Activated CD4-positive, alpha-beta T cell treated with anti-CD3 and anti-CD28 coated beads, Interleukin-2, amount 50 U/mL, for 4 hours (primary cell): ENCODE results near the gene CLEC19A.

Experiments used
- DNase-seq, 2 experiments: peaks; one replicate each; pipeline ENCODE4 v3.0.0-alpha.2; 2020

CLEC19A gene

DNA sequence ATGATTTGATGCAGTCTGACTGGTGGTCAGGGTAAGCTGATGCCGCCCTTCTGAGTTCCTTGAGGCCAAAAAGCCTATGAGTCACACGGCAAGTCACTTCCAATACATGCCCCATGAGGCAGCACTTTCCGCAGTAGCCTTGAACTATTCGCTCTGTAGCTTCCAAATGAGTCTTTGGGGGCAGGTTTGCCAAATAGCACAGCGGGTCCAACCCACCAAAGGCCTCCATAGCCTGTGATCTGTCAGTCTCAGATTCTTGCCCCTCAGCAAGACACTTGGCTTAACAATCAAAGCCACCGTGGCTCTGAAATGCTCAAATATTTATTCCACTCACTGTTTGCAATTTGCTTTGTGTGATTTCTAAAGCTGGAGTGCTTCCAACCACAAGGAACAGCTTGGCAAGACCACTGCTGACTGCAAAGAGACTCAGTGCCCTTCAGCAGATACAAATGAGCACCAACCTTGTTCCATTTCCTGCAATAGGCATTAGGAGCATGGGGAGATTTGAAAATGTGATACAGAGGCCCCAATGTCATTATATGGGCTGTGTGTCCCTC, 45.4 kb downstream of the CLEC19A start:
- no peak for DNase-seq

DNA sequence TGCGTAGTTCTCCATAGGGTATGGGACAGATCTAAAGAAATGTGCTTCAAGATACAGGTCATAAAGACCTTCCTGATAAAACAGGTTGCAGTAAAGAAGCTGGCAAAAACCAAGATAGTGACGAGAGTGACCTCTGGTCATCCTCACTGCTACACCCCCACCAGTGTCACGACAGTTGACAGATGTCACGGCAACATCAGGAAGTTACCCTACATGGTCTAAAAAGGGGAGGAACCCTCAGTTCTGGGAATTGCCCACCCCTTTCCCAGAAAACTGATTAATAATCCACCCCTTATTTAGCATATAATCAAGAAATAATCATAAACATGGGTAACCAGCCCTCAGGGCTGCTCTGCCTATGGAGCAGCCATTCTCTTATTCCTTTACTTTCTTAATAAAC, 46.3 kb downstream of the CLEC19A start:
- no peak for DNase-seq

DNA sequence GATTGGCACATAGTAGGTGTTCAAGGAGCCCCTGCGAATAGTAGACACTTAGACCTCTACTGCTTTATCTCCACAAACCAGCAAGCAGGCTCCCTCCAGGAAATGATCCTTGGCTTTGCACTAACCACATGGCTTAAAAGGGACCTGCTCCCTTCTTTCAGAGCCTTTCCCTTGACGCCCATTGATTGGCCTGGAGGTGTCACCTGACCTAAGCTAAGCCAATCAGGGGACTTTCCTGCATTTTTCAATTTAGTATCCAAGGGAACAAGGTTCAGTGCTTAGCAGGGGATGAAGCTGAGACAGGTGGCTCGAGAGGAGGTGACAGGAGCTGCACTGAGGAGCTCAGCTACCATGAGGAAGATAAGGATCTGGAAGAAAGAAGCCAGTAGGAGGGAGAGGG, 52.8 kb downstream of the CLEC19A start:
- DNase-seq, result no peak

DNA sequence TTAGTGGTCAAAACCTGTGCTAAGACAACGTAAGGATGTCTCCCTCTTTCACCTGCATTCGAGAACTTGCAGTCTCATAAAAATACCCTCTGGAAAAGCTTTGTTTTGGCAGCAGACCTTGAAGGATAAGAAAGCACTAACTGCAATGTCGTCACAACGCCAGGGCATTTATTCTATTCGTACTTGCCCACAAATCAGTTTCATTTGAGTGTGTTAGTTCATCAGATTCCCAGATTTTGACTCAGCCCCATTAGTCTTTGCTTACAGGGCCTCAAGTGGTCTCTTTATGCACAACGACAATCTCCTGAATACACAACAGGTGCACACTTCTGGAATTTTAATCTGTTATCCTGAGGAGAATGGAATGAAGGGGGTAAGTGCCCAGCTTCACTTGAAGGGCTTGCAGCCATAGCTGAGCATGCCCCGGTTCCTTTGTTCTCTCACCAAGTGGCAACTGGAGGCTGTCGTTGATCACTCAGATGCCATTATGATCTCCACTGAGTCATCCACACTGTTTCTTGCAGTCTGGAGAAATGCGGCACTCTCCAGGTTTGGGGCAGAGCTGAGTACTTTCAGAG, 58.8 kb downstream of the CLEC19A start:
- DNase-seq, result no peak

DNA sequence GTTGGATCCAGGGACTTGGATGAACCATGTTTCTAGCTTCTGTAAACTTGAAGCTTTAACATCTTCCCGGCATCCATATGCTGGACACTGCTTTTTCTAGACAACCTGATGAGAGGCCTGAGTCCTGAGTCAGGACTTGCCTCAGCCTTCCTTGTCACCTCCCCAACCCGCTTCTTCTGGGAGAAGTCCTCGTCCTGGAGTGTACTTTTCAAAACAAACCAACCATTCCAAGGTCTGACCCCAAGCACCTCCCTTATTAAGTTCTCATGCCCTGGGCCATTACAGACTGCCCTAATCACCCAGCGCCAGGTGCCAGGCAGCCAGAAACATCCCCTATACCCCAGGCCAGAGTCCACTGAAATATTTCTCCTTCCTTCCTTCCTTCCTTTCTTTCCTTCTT, 59.4 kb downstream of the CLEC19A start:
- DNase-seq, result no peak

DNA sequence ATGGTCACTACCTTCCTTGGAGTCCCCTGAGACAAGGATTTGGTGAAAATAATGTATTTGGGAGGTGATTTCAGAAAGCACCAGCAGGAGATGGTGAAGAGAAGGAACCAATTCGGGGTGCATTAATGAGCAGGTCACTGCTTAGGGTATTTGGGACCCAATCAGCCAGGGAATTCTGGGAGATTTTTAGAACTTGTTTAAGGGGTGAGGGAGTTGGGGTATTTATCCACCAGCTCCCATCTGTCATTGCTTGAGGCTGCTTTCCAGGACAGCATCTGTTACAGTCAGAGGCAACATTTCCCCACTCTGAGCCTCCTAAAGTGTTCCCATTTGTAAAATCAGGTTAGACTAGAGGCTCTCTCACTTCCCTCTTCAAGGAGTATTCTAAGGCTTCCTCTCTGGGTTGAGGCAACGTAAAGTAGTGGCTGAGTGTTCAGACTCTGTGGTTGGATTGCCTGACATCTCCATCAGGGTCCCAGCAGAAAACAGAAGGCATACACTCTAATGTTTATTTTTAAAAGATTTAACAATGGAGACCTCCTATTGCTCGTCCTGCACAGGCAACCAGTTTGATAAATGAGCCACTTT, 60.9 kb downstream of the CLEC19A start:
- DNase-seq, result no peak

DNA sequence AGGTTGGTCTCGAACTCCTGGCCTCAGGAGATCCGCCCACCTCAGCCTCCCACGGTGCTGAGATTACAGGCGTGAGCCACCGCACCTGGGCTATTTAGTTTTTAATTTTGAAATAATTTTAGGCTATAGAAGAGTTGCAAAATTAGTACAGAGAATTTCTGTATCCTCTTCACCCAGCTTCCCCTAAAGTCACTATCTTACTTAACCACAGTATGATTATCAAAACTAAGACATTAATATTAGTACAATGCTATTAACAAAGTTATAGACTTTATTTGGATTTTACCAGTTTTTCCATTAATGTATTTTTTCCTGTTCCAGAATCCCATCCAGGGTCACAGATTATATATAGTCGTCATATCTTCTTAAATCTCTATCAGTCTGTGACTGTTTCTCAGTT, 62.6 kb downstream of the CLEC19A start:
- no peak for DNase-seq

DNA sequence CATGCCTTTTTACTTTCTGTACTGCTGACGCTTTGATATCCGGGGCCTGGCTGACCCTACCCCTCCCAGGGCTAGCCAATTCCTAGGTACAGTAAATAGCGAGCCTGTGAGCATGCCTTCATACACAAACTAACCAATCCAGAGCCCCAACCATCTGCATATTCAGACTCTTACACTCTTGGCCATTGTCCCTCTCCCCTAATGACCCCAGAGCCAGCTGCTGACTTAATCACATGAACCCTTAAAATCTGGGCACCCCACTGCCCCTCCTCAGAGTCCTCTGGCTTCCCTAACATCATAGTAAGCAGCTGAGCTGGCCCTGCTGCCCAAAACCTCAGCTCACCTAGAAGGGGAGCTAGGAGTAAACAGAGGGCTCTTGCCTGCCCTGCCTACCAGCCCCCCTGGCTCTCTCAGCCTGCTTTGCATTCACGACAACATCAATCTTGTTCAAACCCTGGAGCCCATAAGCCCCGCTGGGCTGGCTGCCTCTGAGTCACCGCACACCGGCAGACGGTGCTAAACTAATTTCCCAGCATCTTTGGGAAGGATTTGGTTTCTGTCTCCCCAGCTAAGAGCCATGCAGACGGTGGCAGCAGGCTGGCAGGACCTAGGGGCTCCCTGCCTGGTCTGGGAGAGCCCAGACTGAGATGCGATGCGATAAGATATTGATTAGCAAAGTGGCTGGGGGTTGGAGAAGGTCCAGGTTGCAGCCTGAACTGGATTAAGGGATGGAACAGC, 63.2 kb downstream of the CLEC19A start:
- DNase-seq, result no peak

DNA sequence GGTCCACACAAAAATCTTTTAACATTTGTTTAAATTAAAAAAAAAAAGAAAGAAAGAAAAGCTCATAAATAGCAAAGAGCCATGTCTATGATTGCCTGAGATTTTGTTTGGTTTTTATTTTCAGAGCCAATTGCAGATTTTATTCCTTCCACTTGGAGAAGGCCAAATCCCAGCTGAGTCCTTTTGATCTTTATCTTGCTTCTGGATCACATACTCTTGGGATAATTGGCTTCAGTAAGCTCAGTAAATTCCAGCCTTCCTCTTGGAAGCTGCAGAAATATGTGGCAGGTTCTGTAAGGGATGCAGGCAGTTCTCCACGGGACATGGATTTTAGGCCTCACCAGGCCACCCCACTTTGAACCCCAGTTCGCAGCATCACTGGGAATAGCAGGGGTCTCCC, 68.8 kb downstream of the CLEC19A start:
- no peak for DNase-seq

DNA sequence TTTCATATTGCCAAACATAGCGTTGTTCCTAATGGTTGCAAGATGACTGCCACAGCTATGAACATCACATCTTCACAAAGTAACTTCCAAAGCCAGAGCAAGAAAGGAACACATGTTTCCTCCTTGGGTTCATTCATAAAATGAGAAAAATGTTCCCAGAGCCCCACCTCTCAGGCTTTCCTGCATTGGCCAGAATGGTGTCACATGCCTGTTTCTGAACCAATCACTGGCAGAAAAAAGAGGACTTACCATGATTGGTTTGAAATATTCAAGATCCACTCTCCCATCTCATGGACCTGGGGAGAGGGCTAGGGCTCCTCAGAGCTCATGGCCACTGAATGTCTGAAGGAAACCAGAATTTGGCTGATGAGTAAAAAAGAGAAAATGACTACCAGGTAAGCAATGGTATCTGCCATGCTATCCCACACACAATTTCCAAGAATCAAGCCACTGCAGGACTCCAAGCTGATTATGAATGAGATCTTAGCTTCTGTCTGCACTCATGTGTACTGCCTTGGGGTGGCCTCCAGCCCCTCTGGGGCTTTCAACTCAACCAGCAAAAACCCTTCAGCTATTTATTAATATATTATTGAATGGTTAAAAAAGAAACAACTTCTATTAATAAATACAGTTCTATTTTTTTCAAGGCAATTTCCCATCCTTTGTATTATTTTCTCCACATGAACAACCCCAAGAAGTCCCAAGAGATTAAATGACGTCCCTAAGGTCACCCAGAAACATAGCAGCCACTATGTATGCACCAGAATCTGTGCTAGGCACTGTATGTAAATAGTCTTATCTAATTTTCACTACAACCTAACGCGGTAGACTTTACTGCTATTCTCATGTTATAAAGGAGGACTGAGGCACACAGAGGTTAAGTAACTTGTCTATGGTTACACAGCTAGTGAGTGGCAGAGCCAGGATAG, 70.8 kb downstream of the CLEC19A start:
- no peak for DNase-seq

DNA sequence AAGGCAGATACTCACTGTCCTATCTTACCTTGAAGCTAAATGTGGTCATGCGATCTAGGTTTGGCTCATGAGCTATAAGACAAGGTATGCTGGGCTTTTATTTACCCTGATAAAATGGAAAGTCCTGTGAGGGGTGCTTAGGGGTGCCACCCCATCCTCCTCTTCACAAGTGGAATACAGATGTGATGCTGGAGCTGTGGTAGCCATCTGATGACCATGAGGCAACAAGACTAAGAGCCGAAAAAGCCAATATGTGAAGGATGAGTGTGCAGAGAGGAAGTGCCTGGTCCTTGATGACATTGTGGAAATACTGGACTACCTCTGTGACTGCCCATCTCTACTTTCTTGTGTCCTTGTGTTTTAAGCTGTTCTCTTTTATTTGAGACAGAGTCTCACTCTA, 74.0 kb downstream of the CLEC19A start:
- DNase-seq, result no peak
